Measurements from ENCODE around the gene KDM4B.

Gene KDM4B

GRCh38 chr19:5074830-5075394 lies 106.0 kb downstream of the KDM4B start:
- DNase-seq, result no peak

GRCh38 chr19:5075597-5075996 lies 106.7 kb downstream of the KDM4B start:
- no peak for DNase-seq

- no peak for DNase-seq
Measured at GRCh38 chr19:5076440-5077208, 107.7 kb downstream of the KDM4B start.

- no peak for DNase-seq
Measured at GRCh38 chr19:5077209-5077515, 108.2 kb downstream of the KDM4B start.

- no peak for DNase-seq
Measured at GRCh38 chr19:5078182-5078581, 109.3 kb downstream of the KDM4B start.

GRCh38 chr19:5078666-5079065 lies 109.8 kb downstream of the KDM4B start:
- DNase-seq, result no peak

- DNase-seq, result no peak
Measured at GRCh38 chr19:5079071-5079774, 110.3 kb downstream of the KDM4B start.

GRCh38 chr19:5080030-5080654 lies 111.2 kb downstream of the KDM4B start:
- DNase-seq, result no peak

- DNase-seq, result no peak
Measured at GRCh38 chr19:5080809-5081208, 111.9 kb downstream of the KDM4B start.

GRCh38 chr19:5081443-5082161 lies 112.7 kb downstream of the KDM4B start:
- no peak for DNase-seq

- no peak for DNase-seq
Measured at GRCh38 chr19:5083547-5083965, 114.6 kb downstream of the KDM4B start.

- no peak for DNase-seq
Measured at GRCh38 chr19:5085566-5085965, 116.7 kb downstream of the KDM4B start.

- DNase-seq, result no peak
Measured at GRCh38 chr19:5086230-5086629, 117.3 kb downstream of the KDM4B start.

- no peak for DNase-seq
Measured at GRCh38 chr19:5086725-5087439, 118.0 kb downstream of the KDM4B start.

GRCh38 chr19:5089283-5089682 lies 120.4 kb downstream of the KDM4B start:
- DNase-seq, result no peak

- no peak for DNase-seq
Measured at GRCh38 chr19:5090465-5091017, 121.6 kb downstream of the KDM4B start.

- DNase-seq, result no peak
Measured at GRCh38 chr19:5091018-5091683, 122.2 kb downstream of the KDM4B start.

GRCh38 chr19:5091684-5092480 lies 123.0 kb downstream of the KDM4B start:
- no peak for DNase-seq

- no peak for DNase-seq
Measured at GRCh38 chr19:5092481-5092843, 123.5 kb downstream of the KDM4B start.

GRCh38 chr19:5093297-5093928 lies 124.5 kb downstream of the KDM4B start:
- DNase-seq, result no peak
